Frontal cortex (tissue), 4 donors: Measurements from ENCODE around the gene NF1. TPM values are rescaled to one million over a fixed set of nuclear protein-coding genes. Genes with fewer than 3 reads are reported as not detected.
"Not testable (repeated sequence)": the region's sequence is repeated elsewhere in the genome, so short reads cannot be mapped to it uniquely, and the experiment has no call there.

Experiments used
- DNase-seq, 2 donors: peaks; one replicate each; pipeline ENCODE4 v3.0.0; 2012; ENCODE audit warnings: low spot score in 2 of 2
- FAIRE-seq: peaks from 2 replicates; lab custom pipeline; 2012; peaks lifted over from hg19 to GRCh38; lab: Jason Lieb, UNC
- total RNA-seq: library from RNA; depleted of rRNA; stranded (reverse); fragments of >200 nt; gene quantifications from one replicate; pipeline ENCODE4 v1.2.3, GENCODE V29; 2014
- donor health status: control.
- donor health status: control.
- donor health status: control.

Gene NF1
- total RNA-seq, 1 donor from 2014 or later: 96.6 TPM

- FAIRE-seq: no peak
- no peak for DNase-seq
These were observed 154.4 kb downstream of the NF1 start for GRCh38 chr17:31248986-31249834.

- FAIRE-seq: no peak
- DNase-seq: no peak
These were observed 155.0 kb downstream of the NF1 start for GRCh38 chr17:31249835-31250141.

- FAIRE-seq: no peak
- DNase-seq: no peak
These were observed 155.5 kb downstream of the NF1 start for GRCh38 chr17:31250229-31250628.

- FAIRE-seq (no peak), DNase-seq (no peak)
These were observed 156.6 kb downstream of the NF1 start for GRCh38 chr17:31251105-31251969.

GRCh38 chr17:31251970-31252328 is 157.2 kb downstream of the NF1 start:
- no peak for FAIRE-seq
- no peak for DNase-seq

- no peak for FAIRE-seq
- no peak for DNase-seq
These were observed 158.0 kb downstream of the NF1 start for GRCh38 chr17:31252741-31253140.

GRCh38 chr17:31254654-31255053 is 159.9 kb downstream of the NF1 start:
- DNase-seq (no peak), FAIRE-seq (no peak)

GRCh38 chr17:31256936-31257335 is 162.2 kb downstream of the NF1 start:
- no peak for FAIRE-seq
- DNase-seq: no peak

- no peak for FAIRE-seq
These were observed 165.4 kb downstream of the NF1 start for GRCh38 chr17:31260151-31260550.

GRCh38 chr17:31261601-31262000 is 166.8 kb downstream of the NF1 start:
- DNase-seq (no peak), FAIRE-seq (no peak)

More at GRCh38 chr17:31260151-31260550, 165.4 kb downstream of the NF1 start:
- DNase-seq: no peak

GRCh38 chr17:31262923-31263322 is 168.1 kb downstream of the NF1 start:
- not testable (repeated sequence) for FAIRE-seq, DNase-seq

- FAIRE-seq (no peak), DNase-seq (no peak)
These were observed 171.3 kb downstream of the NF1 start for GRCh38 chr17:31266042-31266441.

GRCh38 chr17:31269036-31269577 is 174.3 kb downstream of the NF1 start:
- DNase-seq: no peak
- FAIRE-seq: no peak

- FAIRE-seq: no peak
- no peak for DNase-seq
These were observed 174.8 kb downstream of the NF1 start for GRCh38 chr17:31269578-31269983.

GRCh38 chr17:31272236-31272635 is 177.5 kb downstream of the NF1 start:
- DNase-seq (no peak), FAIRE-seq (no peak)

- DNase-seq: no peak
- no peak for FAIRE-seq
These were observed 178.0 kb downstream of the NF1 start for GRCh38 chr17:31272803-31273202.

- FAIRE-seq (no peak), DNase-seq (no peak)
These were observed 178.7 kb downstream of the NF1 start for GRCh38 chr17:31273516-31273915.

GRCh38 chr17:31274252-31274651 is 179.5 kb downstream of the NF1 start:
- DNase-seq: no peak
- no peak for FAIRE-seq

- FAIRE-seq: no peak
- no peak for DNase-seq
These were observed 180.3 kb downstream of the NF1 start for GRCh38 chr17:31275116-31275515.

GRCh38 chr17:31279401-31279800 is 184.6 kb downstream of the NF1 start:
- FAIRE-seq (no peak), DNase-seq (no peak)

GRCh38 chr17:31281061-31281460 is 186.3 kb downstream of the NF1 start:
- no peak for FAIRE-seq

More at GRCh38 chr17:31281061-31281460, 186.3 kb downstream of the NF1 start:
- no peak for DNase-seq
